HG02938 (cell line): ENCODE results near the gene SPIB.
A peak's percentile ranks its signal among the peaks of the same experiment; 100 is the strongest.
"Not testable (repeated sequence)": the region's sequence is repeated elsewhere in the genome, so short reads cannot be mapped to it uniquely, and the experiment has no call there.

Experiments used
- ATAC-seq: cut with Tn5 transposase; IDR thresholded peaks from one replicate; pipeline ENCODE4 v1.9.1; 2021; ENCODE audit warnings: mild to moderate bottlenecking, moderate library complexity; ENCODE audit not compliant: unreplicated experiment

Gene SPIB

GRCh38 chr19:50465986-50466705 is 47.4 kb downstream of the SPIB start:
- ATAC-seq = no peak

- no peak for ATAC-seq
These were observed 47.9 kb downstream of the SPIB start for GRCh38 chr19:50466706-50467039.

- no peak for ATAC-seq
These were observed 48.8 kb downstream of the SPIB start for GRCh38 chr19:50467566-50467965.

GRCh38 chr19:50468818-50469217 is 50.1 kb downstream of the SPIB start:
- ATAC-seq = no peak

DNA sequence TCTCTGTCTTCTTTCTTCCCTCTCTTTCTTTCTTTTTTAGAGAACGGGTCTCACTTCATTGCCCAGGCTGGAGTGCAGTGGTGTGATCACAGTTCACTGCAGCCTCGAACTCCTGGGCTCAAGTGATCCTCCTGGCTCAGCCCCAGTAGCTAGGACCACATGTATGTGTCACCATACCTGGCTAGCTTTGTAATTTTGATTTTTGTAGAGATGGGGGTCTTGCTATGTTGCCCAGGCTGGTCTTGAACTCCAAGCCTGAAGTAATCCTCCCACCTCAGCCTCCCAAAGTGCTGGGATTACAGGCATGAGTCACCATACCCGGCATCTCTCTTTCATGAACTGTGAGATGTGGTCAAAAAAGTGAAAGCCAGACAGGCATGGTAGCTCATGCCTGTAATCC is 54.6 kb downstream of the SPIB start:
- ATAC-seq = not testable (repeated sequence)

DNA sequence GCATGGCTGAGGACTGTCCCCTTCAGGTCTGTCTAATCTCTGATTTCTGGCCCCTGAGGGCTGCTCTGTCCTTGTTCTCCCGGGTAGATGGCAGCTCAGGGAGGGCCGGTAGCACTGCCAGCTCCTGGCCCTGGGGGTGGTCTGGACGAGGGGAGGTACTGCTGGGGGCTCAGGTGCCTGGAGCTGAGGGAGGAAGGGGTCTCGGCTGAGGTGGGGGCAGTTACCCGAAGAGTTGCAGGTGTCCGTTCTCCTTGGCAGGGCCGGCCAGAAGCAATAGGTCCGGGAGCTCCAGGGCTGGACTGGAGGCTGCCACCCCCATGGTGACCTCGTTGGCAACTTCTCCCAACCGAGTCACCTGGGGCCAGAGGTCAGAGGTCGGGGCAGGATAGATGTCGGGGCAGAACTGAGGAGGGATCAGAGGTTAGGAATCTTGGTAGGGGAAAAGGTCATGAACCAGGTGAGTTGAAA is 56.4 kb downstream of the SPIB start:
- no peak for ATAC-seq

GRCh38 chr19:50475736-50476223 is 57.0 kb downstream of the SPIB start:
- peak; percentile 11 for ATAC-seq

- peak; percentile 77 for ATAC-seq
These were observed 57.6 kb downstream of the SPIB start, which contains the start of the genes EMC10 and GARIN5A for GRCh38 chr19:50476224-50476906. EMC10 (plus strand) TSS chr19:50476507; CDS start chr19:50476545, 38 bp downstream. GARIN5A (minus strand) TSS chr19:50476848; CDS start chr19:50476388, 460 bp downstream.

- ATAC-seq = no peak
These were observed 58.1 kb downstream of the SPIB start for GRCh38 chr19:50476907-50477238.

- no peak for ATAC-seq
These were observed 59.2 kb downstream of the SPIB start for GRCh38 chr19:50477751-50478515.

DNA sequence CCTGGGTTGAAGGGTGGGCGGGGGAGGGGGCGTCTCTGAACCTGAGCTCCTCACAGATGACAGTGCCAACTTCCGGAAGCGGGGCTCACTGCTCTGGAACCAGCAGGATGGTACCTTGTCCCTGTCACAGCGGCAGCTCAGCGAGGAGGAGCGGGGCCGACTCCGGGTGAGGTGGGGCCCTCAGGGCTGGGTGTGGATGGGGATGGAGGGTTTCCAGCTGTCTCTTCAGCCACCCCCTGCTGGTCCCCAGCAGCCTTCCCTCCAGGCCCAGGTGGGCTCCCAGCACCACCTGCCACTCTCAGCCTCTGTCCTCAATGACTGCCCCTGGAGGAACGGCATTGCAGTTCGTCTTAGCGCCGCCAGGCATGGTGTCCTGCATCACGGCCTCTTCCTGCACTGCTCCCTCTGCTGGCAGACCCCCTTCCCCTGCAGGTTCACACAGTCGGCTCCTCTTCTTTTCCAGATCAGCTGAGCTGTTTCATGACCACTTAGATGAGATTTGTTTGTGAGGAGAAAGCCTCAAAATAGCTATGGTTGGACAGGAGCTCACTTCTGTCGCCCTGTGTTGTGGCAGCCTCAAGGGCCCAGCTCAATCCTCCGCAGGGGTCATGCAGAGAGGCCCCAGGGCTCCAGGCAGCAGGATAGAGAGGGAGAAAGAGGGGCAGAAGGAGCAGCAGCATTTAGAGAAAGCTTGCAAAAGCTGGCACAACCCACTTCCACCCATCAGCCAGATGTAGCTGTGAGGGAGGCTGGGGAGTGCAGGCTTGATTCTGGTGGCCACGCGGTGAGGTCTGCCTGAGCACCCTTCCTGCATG is 60.4 kb downstream of the SPIB start:
- ATAC-seq = no peak

GRCh38 chr19:50479761-50480251 is 61.1 kb downstream of the SPIB start:
- no peak for ATAC-seq

GRCh38 chr19:50480281-50481111 is 61.8 kb downstream of the SPIB start:
- no peak for ATAC-seq
